ENCODE data around the gene GTPBP3. TPM values are rescaled to one million over a fixed set of nuclear protein-coding genes. Genes with fewer than 3 reads are reported as not detected.

The GTPBP3 gene
- total and polyA plus RNA-seq, 2 of the 13 experiments (the other 11 are each of a cell fraction or from before 2014, with no cell fraction given) = 17.5 to 30.0 TPM

GRCh38 chr19:17305216-17305516 lies 32.2 kb upstream of the GTPBP3 start (continued):
- no peak for TF ChIP-seq ELK4 (CRISPR knock-in tag; IDR thresholded peaks at IDR 0.05; ENCODE audit: borderline replicate concordance)
- TF ChIP-seq IRF9 (CRISPR knock-in tag; IDR thresholded peaks at IDR 0.05; ENCODE audit: borderline replicate concordance) = no peak
- no peak for TF ChIP-seq ZNF7 (CRISPR knock-in tag; IDR thresholded peaks at IDR 0.05)
- TF ChIP-seq NONO (IDR thresholded peaks at IDR 0.05) = no peak
- no peak; the same call in 1 of the 2 replicates for TF ChIP-seq NONO (CRISPR knock-in tag; conservative IDR thresholded peaks at IDR 0.05)
- TF ChIP-seq SP1 (IDR thresholded peaks at IDR 0.05) = no peak
- 0 out of 2 replicates have a peak, but pooled peaks have one; percentile 67 for TF ChIP-seq SP1 (CRISPR knock-in tag; IDR thresholded peaks at IDR 0.05)
- TF ChIP-seq TFDP2 (CRISPR knock-in tag; IDR thresholded peaks at IDR 0.05) = no peak; the same call in 1 of the 2 replicates
- TF ChIP-seq MTA1 (CRISPR knock-in tag; IDR thresholded peaks at IDR 0.05; ENCODE audit: borderline replicate concordance) = no peak
- no peak for TF ChIP-seq KDM6A (CRISPR knock-in tag; IDR thresholded peaks at IDR 0.05; ENCODE audit: low read depth)
- no peak for TF ChIP-seq ZSCAN9 (CRISPR knock-in tag; IDR thresholded peaks at IDR 0.05; ENCODE audit: borderline replicate concordance)
- TF ChIP-seq FOXO1 (CRISPR knock-in tag; IDR thresholded peaks at IDR 0.05) = no peak; the same call in 1 of the 2 replicates
- TF ChIP-seq NR2C2 (CRISPR knock-in tag; IDR thresholded peaks at IDR 0.05; ENCODE audit: borderline replicate concordance) = no peak
- TF ChIP-seq ZNF687 (CRISPR knock-in tag; IDR thresholded peaks at IDR 0.05) = no peak
- TF ChIP-seq ZNF142 (CRISPR knock-in tag; IDR thresholded peaks at IDR 0.05) = no peak
